GM18867 (cell line): Measurements from ENCODE around the gene PCDHGB4.
"Not testable (repeated sequence)": the region's sequence is repeated elsewhere in the genome, so short reads cannot be mapped to it uniquely, and the experiment has no call there.

Experiments
- ATAC-seq: cut with Tn5 transposase; IDR thresholded peaks from one replicate; pipeline ENCODE4 v1.9.1; 2021; ENCODE audit warnings: mild to moderate bottlenecking, moderate library complexity; ENCODE audit not compliant: unreplicated experiment

PCDHGB4 gene

GRCh38 chr5:141422742-141423291 is 35.3 kb downstream of the PCDHGB4 start:
- no peak for ATAC-seq

- ATAC-seq, result no peak
These were observed 40.4 kb downstream of the PCDHGB4 start for GRCh38 chr5:141427783-141428426.

GRCh38 chr5:141430332-141431113 is 43.0 kb downstream of the PCDHGB4 start, which contains the start of gene PCDHGA12:
PCDHGA12 (plus strand) TSS chr5:141430507; CDS start chr5:141430760, 253 bp downstream.
- ATAC-seq, result peak; percentile 86

DNA sequence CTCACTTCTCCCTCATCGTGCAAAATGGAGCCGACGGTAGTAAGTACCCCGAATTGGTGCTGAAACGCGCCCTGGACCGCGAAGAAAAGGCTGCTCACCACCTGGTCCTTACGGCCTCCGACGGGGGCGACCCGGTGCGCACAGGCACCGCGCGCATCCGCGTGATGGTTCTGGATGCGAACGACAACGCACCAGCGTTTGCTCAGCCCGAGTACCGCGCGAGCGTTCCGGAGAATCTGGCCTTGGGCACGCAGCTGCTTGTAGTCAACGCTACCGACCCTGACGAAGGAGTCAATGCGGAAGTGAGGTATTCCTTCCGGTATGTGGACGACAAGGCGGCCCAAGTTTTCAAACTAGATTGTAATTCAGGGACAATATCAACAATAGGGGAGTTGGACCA is 43.8 kb downstream of the PCDHGB4 start:
- peak; percentile 53 for ATAC-seq

GRCh38 chr5:141432308-141432707 is 44.8 kb downstream of the PCDHGB4 start:
- ATAC-seq, result not testable (repeated sequence)

DNA sequence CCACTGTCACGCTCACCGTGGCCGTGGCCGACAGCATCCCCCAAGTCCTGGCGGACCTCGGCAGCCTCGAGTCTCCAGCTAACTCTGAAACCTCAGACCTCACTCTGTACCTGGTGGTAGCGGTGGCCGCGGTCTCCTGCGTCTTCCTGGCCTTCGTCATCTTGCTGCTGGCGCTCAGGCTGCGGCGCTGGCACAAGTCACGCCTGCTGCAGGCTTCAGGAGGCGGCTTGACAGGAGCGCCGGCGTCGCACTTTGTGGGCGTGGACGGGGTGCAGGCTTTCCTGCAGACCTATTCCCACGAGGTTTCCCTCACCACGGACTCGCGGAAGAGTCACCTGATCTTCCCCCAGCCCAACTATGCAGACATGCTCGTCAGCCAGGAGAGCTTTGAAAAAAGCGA is 45.2 kb downstream of the PCDHGB4 start:
- not testable (repeated sequence) for ATAC-seq

- no peak for ATAC-seq
These were observed 46.5 kb downstream of the PCDHGB4 start for GRCh38 chr5:141434006-141434405.

DNA sequence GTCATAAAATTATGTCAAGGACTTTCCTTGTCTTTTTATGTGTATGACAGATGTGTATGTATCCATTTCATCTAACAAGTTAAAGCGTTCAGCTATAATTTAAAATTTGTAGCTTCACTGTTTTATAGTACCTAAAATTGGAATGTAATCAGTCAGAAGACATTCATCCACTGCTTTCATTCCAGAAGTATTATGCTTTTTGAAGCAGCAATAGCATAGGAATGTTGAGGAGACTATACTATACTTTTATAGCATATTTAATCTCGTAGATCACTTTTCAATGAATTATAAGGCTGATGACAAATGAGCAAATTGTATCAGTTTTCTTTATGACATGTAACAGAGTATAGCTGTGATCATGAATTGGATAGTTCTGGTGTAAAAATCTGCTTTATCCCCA is 49.7 kb downstream of the PCDHGB4 start:
- ATAC-seq, result no peak

DNA sequence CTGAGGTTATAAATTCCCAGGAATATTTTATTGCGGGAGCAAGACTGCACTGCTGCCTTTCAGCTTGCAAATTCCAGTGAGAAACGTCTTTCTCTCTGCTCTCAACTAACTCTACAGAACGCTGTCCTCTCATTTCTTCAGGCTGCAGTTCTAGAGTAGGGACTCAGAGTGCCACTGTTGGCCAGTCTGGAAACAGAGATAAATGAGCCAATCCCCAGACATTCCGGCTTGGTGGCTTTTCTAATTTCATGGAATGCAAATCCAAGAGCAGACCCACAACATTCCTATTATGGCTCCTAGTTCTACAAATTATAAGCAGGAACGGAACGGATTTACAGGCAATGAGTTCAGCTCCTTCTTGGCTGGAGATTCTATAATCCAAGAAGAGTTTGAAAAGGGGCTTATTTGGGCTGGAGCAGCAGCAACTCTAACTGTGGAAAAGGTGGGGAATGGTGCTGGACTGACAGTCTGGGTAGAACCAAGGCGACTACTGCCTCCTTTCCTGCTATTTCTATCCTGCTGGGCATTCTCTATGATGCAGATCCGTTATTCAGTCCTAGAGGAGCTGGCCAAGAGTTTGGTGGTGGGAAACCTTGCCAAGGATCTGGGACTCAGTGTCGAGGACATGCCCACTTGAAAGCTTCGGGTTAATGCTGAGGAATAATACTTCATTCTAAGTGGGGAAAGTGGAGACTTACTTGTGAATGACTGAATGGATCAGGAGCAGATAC is 52.1 kb downstream of the PCDHGB4 start:
- ATAC-seq, result no peak
